22Rv1 (cell line): Measurements from ENCODE around the gene ADAM8.

Source experiments
- ZFX ChIP-seq: fragments of 450-650 bp; IDR thresholded peaks from 2 replicates; pipeline ENCODE4 v1.6.1; 2017; ENCODE audit warnings: antibody characterized with exemption, borderline replicate concordance
- TF ChIP-seq, protein P1 (sequence below): fragments of 450-650 bp; IDR thresholded peaks from 2 replicates; pipeline ENCODE4 v1.5.1; 2017; ENCODE audit warnings: mild to moderate bottlenecking

DNA sequence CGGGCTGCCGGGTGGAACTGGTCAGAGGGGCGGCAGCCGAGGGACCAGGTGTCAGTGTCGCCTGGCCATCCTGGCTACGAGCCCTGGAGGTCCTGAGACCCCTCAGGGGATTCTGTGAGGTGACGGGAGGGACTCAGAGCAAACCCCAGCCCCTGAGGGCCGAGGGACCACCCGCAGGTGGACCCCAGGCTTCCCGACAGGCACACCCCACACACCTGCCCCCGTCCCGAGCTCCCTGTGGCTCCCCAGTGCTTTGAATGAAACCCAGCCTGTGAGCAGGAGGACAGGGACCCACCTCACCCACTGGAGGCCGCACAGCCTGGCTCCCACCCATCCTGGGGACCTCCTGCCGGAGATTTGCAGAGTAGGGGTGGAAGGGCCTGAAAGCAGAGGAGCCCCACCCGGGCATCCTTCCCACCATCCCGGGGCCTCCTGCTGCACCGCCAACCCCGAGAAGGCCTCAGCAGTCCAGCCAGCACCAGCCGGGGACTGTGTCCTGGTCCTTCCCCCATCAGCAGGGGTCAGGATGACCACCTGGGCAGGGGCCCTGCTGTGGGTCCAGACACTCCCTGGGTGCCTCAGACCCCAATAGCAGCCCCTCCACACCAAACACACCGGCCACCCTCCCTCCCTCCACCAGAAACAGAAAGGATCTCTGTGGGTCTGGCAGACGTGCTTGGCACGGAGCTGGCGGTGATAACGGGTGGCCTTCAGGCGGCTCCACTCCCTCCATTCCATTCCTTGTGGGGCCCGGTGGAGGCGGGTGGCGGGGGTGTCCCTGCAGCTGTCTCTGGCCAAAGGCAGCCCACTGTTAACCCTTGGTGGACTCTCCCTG, 25.1 kb downstream of the ADAM8 start:
- TF ChIP-seq, protein P1, sequence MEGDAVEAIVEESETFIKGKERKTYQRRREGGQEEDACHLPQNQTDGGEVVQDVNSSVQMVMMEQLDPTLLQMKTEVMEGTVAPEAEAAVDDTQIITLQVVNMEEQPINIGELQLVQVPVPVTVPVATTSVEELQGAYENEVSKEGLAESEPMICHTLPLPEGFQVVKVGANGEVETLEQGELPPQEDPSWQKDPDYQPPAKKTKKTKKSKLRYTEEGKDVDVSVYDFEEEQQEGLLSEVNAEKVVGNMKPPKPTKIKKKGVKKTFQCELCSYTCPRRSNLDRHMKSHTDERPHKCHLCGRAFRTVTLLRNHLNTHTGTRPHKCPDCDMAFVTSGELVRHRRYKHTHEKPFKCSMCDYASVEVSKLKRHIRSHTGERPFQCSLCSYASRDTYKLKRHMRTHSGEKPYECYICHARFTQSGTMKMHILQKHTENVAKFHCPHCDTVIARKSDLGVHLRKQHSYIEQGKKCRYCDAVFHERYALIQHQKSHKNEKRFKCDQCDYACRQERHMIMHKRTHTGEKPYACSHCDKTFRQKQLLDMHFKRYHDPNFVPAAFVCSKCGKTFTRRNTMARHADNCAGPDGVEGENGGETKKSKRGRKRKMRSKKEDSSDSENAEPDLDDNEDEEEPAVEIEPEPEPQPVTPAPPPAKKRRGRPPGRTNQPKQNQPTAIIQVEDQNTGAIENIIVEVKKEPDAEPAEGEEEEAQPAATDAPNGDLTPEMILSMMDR: no peak
- TF ChIP-seq ZFX: no peak
